ENCODE measurements around the gene EMILIN3. TPM values are rescaled to one million over a fixed set of nuclear protein-coding genes. Genes with fewer than 3 reads are reported as not detected.

Gene EMILIN3
- total and polyA plus RNA-seq, 2 of the 8 experiments (the other 6 are each of a cell fraction or from before 2014, with no cell fraction given): 3.8 to 5.2 TPM

- no peak overlapping the region for H4K91ac ChIP-seq (replicated peaks; ENCODE audit: insufficient read length, low read length)
- H3K27me3 ChIP-seq (replicated peaks in 1 of 4; ENCODE audit: control insufficient read depth in 3 of 4, extremely low read depth in 1 of 4, insufficient read depth in 3 of 4, low read length in 3 of 4): peaks cover 0 to 7% (median 2%) of the 10 kb centered on the region in 4 experiments; a peak in 1 of 7 replicates
- H2BK15ac ChIP-seq (ENCODE audit: low read length): no peak overlapping the region
- TF ChIP-seq, protein P1, sequence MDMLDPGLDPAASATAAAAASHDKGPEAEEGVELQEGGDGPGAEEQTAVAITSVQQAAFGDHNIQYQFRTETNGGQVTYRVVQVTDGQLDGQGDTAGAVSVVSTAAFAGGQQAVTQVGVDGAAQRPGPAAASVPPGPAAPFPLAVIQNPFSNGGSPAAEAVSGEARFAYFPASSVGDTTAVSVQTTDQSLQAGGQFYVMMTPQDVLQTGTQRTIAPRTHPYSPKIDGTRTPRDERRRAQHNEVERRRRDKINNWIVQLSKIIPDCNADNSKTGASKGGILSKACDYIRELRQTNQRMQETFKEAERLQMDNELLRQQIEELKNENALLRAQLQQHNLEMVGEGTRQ (IDR thresholded peaks at IDR 0.05; ENCODE audit: low read length): no peak
- TF ChIP-seq, protein P2, sequence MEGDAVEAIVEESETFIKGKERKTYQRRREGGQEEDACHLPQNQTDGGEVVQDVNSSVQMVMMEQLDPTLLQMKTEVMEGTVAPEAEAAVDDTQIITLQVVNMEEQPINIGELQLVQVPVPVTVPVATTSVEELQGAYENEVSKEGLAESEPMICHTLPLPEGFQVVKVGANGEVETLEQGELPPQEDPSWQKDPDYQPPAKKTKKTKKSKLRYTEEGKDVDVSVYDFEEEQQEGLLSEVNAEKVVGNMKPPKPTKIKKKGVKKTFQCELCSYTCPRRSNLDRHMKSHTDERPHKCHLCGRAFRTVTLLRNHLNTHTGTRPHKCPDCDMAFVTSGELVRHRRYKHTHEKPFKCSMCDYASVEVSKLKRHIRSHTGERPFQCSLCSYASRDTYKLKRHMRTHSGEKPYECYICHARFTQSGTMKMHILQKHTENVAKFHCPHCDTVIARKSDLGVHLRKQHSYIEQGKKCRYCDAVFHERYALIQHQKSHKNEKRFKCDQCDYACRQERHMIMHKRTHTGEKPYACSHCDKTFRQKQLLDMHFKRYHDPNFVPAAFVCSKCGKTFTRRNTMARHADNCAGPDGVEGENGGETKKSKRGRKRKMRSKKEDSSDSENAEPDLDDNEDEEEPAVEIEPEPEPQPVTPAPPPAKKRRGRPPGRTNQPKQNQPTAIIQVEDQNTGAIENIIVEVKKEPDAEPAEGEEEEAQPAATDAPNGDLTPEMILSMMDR (IDR thresholded peaks at IDR 0.05; ENCODE audit: control extremely low read depth in 1 of 3, insufficient read depth in 1 of 3, low read depth in 1 of 3, low read length in 3 of 3): no peak
- no peak for TF ChIP-seq TBP (IDR thresholded peaks at IDR 0.05; ENCODE audit: low read depth, low read length)
- TF ChIP-seq JUN (IDR thresholded peaks at IDR 0.05; ENCODE audit: low read depth, low read length): no peak
- no peak for TF ChIP-seq GTF2F1 (IDR thresholded peaks at IDR 0.05; ENCODE audit: borderline replicate concordance, low read depth, low read length)
- TF ChIP-seq HDAC2 (IDR thresholded peaks at IDR 0.05; ENCODE audit: borderline replicate concordance in 1 of 2, low read depth in 2 of 2, low read length in 2 of 2): no peak
- no peak for TF ChIP-seq CREB1 (IDR thresholded peaks at IDR 0.05)
- H3K27ac ChIP-seq (ENCODE audit: low read depth, low read length): no peak overlapping the region
- H4K5ac ChIP-seq (ENCODE audit: insufficient read length, low read depth, low read length): no peak overlapping the region
- no peaks in the 10 kb centered on the region for H4K20me1 ChIP-seq (replicated peaks in 1 of 2; ENCODE audit: control insufficient read depth in 1 of 2, insufficient read depth in 2 of 2, low read length in 2 of 2)
- no peak overlapping the region for H2BK5ac ChIP-seq (ENCODE audit: low read depth, low read length)
- no peaks in the 10 kb centered on the region for H3K9me3 ChIP-seq (ENCODE audit: insufficient read depth in 2 of 2, low read depth in 1 of 2, low read length in 1 of 2)
- 92% methylated on average over 1 of the region's 1 CpG; no CpG with 5 or more reads in 1 of the 2 experiments for WGBS, 2 experiments (ENCODE audit: extremely low coverage in 1 of 2, insufficient coverage in 1 of 2, insufficient read length in 1 of 2, insufficient replicate concordance in 2 of 2, low coverage in 1 of 2, low lambda C conversion rate in 2 of 2, missing lambda C conversion rate in 1 of 2)
- no peak overlapping the region for H3K9ac ChIP-seq (replicated peaks in 1 of 4; ENCODE audit: extremely low read depth in 1 of 4, low read depth in 3 of 4, low read length in 3 of 4)
- H3K14ac ChIP-seq (ENCODE audit: insufficient read length): no peak overlapping the region
- no peak overlapping the region for H3K56ac ChIP-seq (replicated peaks; ENCODE audit: insufficient read length, low read depth, low read length)
- no peaks in the 10 kb centered on the region for H3K36me3 ChIP-seq (ENCODE audit: control insufficient read depth in 2 of 4, insufficient read depth in 4 of 4, low read length in 3 of 4)
- no peaks in the 10 kb centered on the region for H3K23me2 ChIP-seq (ENCODE audit: low read depth, low read length)
- no peak overlapping the region for H3K4me3 ChIP-seq (ENCODE audit: extremely low read depth in 1 of 4, insufficient read depth in 2 of 4, low read depth in 3 of 4, low read length in 4 of 4)
- no peak for DNase-seq (ENCODE audit: low read depth in 1 of 2, low spot score in 2 of 2)
- no peak overlapping the region for H2BK12ac ChIP-seq (ENCODE audit: low read depth, low read length)
- FAIRE-seq: no peak
- no peak overlapping the region for H2BK20ac ChIP-seq (ENCODE audit: low read length)
- H2BK120ac ChIP-seq (replicated peaks; ENCODE audit: low read depth, low read length): no peak overlapping the region
- H3K4ac ChIP-seq (replicated peaks; ENCODE audit: insufficient read length, low read depth, low read length): no peak overlapping the region
- no peak overlapping the region for H2AFZ ChIP-seq (ENCODE audit: low read length)
- H3K23ac ChIP-seq (ENCODE audit: insufficient read length): no peak overlapping the region
- H3K79me2 ChIP-seq (ENCODE audit: control insufficient read depth in 1 of 2, insufficient read depth in 2 of 2, low read length in 2 of 2): no peaks in the 10 kb centered on the region
- H3K18ac ChIP-seq (ENCODE audit: extremely low read depth, low read length): no peak overlapping the region
- ChIA-PET CTCF (ENCODE audit: partially characterized antibody) (interaction anchor here (1.0 to 1.2 kb wide), 2 partner anchors 155 to 162 kb away, joined by 3 to 4 read pairs; no protein-coding TSS in a partner anchor), POLR2A (ENCODE audit: partially characterized antibody) (no interaction called here)
- no peak overlapping the region for H3K4me2 ChIP-seq (ENCODE audit: insufficient read depth in 1 of 2, low read depth in 2 of 2, low read length in 2 of 2)
- H3K79me1 ChIP-seq (ENCODE audit: low read depth, low read length): no peaks in the 10 kb centered on the region
- H3K4me1 ChIP-seq (replicated peaks in 1 of 4; ENCODE audit: control insufficient read depth in 3 of 4, insufficient read depth in 4 of 4, low read length in 3 of 4): peaks cover 0 to 6% (median 4%) of the 10 kb centered on the region in 4 experiments; a peak in 4 of 7 replicates
- no peak overlapping the region for H2AK5ac ChIP-seq (ENCODE audit: low read depth, low read length)
- no peak overlapping the region for H4K8ac ChIP-seq (ENCODE audit: extremely low read depth, insufficient read depth, low read length)
These were observed 31.0 kb downstream of the EMILIN3 start for GRCh38 chr20:41335591-41335990.

All from H1 (cell line).